Measurements from ENCODE around the gene MT1E. TPM values are rescaled to one million over a fixed set of nuclear protein-coding genes. Genes with fewer than 3 reads are reported as not detected.
"Not testable (repeated sequence)": the region's sequence is repeated elsewhere in the genome, so short reads cannot be mapped to it uniquely, and the experiment has no call there.

Gene MT1E
- total RNA-seq = 137 TPM

- peak; percentile 60 for DNase-seq (ENCODE audit: low spot score)
Observed at GRCh38 chr16:56625140-56625942, at the start of gene MT1E. Gene MT1E (plus strand): TSS chr16:56625781. CDS start chr16:56625852, 71 bp downstream.

DNA sequence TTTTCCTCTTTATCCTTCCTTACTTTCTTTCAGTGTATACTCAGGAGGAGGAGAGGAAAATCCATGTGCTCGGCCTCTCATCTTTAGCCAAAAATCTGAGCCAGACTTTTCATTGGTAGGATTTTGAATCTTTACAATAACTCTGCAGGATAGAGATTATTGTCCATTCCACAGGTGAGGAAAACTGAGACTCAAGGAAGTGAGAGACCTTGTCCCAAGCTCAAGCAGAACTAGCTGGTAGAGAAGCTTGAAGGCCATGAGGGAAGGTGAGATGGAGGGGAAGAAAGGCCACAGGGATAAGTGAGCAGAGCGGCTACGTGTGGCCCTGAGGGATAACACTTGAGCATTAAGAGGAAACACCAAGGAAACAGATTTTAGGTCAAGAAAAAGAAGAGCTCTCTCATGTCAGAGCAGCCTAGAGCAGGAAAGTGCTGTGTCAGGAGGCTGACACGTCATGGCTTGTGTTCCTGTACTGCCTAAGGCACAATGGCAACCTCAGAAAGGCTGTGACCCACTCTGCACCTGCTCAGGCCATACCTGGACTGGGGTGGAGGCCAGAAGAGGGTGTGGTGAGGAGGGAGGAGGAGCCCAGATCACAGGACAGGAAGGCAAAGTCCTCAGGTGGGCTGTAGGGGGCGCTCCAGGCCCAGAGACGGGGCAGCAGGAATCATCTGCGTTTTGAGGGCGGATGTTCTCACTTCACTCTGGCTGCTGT lies 48.8 kb upstream of the MT1E start:
- DNase-seq (ENCODE audit: low spot score) = peak; percentile 71

- DNase-seq (ENCODE audit: low spot score) = no peak
Observed at GRCh38 chr16:56577300-56577625, 48.3 kb upstream of the MT1E start.

- no peak for DNase-seq (ENCODE audit: low spot score)
Observed at GRCh38 chr16:56580391-56581048, 45.1 kb upstream of the MT1E start.

- DNase-seq (ENCODE audit: low spot score) = not testable (repeated sequence)
Observed at GRCh38 chr16:56582911-56583310, 42.7 kb upstream of the MT1E start.

- no peak for DNase-seq (ENCODE audit: low spot score)
Observed at GRCh38 chr16:56583351-56584168, 42.0 kb upstream of the MT1E start.

DNA sequence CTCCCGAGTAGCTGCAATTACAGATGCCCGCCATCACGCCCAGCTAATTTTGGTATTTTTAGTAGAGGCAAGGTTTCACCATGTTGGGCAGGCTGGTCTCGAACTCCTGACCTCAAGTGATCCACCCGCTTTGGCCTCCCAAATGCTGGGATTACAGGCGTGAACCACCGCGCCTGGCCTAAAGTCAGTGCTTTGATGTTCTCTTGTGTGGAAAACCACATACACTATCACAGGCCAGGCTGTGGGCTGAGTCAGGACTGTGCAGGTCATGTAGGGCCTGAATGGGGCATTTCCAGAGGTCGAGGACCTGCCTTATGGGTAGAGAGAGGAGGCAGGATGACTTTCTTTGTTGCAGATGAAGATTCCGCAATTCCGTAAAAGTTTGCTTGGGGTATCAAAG lies 41.3 kb upstream of the MT1E start:
- no peak for DNase-seq (ENCODE audit: low spot score)

DNA sequence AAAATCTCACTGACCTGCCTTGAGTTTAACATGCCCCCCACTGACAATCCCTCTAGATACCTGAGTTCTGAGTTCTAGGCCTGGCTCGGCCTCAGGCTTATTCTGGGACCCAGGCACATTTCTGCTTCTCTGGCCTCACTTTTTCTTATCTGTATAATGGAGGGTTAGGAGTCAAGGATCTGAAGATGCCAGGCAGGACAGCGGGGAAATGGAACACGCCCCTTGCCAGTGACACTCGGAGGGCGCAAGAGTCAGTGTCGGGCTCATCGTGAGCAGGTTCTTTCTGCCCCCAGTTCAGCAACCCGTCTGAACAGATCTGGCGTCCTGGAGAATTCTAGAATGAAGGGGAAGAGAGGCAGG lies 36.8 kb upstream of the MT1E start:
- DNase-seq (ENCODE audit: low spot score) = no peak

- no peak for DNase-seq (ENCODE audit: low spot score)
Observed at GRCh38 chr16:56589141-56590039, 36.2 kb upstream of the MT1E start, which contains the start of gene MT3. Gene MT3 (plus strand): TSS chr16:56589528. CDS start chr16:56589591, 63 bp downstream.

DNA sequence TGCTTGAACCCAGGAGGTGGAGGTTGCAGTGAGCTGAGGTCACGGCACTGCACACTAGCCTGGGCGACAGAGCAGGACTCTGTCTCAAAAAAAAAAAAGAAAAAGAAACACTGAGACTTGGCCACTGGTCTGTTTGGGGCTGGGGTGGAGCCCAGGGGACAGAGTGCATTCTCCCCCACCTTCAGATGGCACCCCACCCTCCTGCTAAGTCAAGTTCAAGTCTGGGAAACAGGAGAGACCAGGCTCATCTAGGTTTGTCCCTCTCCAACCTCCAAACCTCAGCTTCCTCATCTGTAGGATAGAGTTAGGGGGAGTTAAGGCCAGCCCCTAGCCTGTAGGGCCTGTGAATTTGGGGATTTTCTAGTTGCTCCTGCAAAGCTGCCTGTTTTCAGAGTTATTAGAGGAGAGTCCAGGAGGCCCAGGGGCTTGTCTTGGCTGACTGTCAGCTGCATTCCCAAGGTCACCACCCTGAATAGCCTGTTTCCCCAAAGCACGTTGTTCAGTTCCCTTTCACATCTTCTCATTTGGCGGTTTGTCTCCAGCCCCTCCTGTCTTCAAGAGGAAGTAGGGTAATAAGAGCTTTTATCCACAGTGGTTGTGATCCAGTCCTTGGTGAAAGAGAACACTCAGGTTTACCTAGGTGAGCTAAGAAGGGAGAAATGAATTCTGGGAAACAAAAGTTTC lies 34.1 kb upstream of the MT1E start:
- DNase-seq (ENCODE audit: low spot score) = no peak

- DNase-seq (ENCODE audit: low spot score) = no peak
Observed at GRCh38 chr16:56593573-56594291, 31.8 kb upstream of the MT1E start.

- DNase-seq (ENCODE audit: low spot score) = no peak
Observed at GRCh38 chr16:56594292-56594619, 31.3 kb upstream of the MT1E start.

DNA sequence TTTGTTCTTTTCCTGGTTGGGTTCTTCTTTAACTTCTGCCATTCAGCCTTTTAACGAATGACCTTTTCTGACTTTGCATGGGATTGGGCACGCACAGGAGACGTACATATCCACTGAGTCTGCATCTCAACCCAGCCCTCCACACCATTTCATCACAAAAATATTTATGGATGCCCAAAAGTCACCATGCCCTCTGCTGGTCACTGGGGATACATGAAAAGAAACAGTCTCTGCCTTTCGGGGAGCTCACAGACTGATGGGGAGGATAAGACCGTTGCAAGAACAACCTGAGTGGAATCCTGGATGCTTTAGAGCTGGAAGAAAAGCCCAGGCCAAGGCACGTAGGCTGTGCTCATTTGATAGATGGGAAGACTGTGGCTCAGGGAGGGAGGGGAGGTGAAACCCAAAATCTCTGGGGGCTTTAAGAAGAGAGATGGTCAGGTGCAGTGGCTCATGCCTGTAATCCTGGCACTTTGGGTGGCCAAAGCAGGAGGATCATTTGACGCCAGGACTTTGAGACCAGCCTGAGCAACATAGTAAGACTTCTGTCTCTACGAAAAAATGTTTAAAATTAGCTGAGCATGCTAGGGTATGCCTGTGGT lies 25.1 kb upstream of the MT1E start:
- DNase-seq (ENCODE audit: low spot score) = no peak

DNA sequence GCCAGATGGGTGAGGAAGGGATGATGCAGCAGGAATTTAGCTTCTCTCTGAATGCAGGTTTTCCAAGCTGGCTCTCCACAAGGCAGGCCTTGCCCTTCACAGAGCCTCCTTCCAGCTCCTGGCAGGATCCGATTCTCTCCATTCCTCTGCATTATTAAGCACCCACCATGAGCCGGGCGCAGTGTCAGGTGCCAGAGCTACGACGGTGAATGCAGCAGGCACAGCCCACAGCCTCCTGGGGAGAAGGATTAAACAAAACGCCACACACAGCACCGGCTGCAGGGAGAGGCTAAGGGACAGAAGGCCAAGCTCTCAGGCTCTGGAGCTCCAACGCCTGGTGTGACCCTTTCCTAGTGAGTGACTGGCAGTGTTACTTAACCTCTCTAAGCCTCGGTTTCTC lies 24.3 kb upstream of the MT1E start:
- no peak for DNase-seq (ENCODE audit: low spot score)

GRCh38 chr16:56603589-56603988 lies 22.0 kb upstream of the MT1E start:
- peak; percentile 49 for DNase-seq (ENCODE audit: low spot score)

DNA sequence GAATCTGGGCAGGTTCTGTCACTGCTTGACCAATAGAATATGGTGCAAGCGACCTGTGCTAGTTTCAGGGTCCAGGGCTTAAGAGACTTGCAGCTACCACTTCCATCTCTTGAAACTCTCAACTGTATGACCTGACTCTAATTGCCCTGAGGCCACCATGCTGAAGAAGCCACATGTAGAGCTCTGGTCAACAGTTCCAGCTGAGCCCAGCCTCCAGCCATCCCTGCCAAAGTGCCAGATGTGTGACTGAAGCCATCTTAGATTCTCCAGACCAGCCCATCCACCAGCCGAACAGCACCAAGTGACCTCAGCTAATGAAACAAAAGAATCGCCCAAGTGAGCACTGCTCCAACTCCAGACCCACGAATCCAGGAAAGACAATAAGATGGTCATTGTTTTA lies 20.6 kb upstream of the MT1E start:
- no peak for DNase-seq (ENCODE audit: low spot score)

GRCh38 chr16:56605475-56605874 lies 20.1 kb upstream of the MT1E start:
- no peak for DNase-seq (ENCODE audit: low spot score)

DNA sequence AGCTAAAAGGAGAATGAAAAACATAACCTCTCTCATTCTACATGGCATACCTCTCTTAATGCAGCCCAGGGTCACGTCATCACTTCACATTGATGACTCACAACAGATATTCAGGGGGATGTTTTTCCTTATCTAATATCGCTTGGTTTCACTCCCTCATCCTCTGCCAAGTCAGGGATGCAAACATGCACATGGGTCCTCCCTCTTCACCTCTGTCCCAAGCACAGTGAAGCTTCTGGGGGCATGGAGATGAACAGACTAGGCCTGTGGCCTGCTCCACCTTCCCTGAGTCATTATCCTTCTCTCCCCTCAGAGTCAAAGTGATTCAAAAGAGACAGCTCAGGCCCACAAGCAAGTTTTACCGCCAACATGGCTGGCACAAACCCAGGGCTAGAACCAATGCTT lies 19.5 kb upstream of the MT1E start:
- DNase-seq (ENCODE audit: low spot score) = no peak

GRCh38 chr16:56606476-56607108 lies 19.0 kb upstream of the MT1E start:
- DNase-seq (ENCODE audit: low spot score) = no peak
